T-cell (primary cell): ENCODE data around the gene CTU2. TPM values are rescaled to one million over a fixed set of nuclear protein-coding genes. Genes with fewer than 3 reads are reported as not detected.
"Not testable (repeated sequence)": the region's sequence is repeated elsewhere in the genome, so short reads cannot be mapped to it uniquely, and the experiment has no call there.

Experiments used
- ATAC-seq, 4 experiments: fragments of 200-7000 bp in 3 of 4; fragments of 150-1000 bp in 1 of 4; cut with Tn5 transposase; replicated peaks in 1 of 4; 1 replicate in 3 of 4; 2 replicates in 1 of 4; pipeline ENCODE4 v1.10.0; 2021; ENCODE audit warnings: moderate library complexity in 3 of 4, mild to moderate bottlenecking in 2 of 4, moderate number of reproducible peaks in 1 of 4
- CTCF ChIA-PET, 2 donors: fragments of 300-600 bp; sonication (Branson Sonifier 250); formaldehyde crosslinking; loops; one replicate each; lab custom pipeline; 2022; ENCODE audit warnings: antibody characterized with exemption in 2 of 2; lab: Charles Lee
- POLR2A ChIA-PET, 2 donors: fragments of 300-600 bp; sonication (Branson Sonifier 250); formaldehyde crosslinking; loops; one replicate each; lab custom pipeline; 2022; ENCODE audit warnings: antibody characterized with exemption in 2 of 2; lab: Charles Lee
- DNase-seq, 35 experiments: peaks; one replicate each; pipeline versions ENCODE4 v3.0.0 to v3.0.0-alpha.2; 2013 to 2023
- H3K27ac ChIP-seq: one replicate; pipeline ENCODE4 v1.5.1; 2013; ENCODE audit warnings: low read length
- H3K27me3 ChIP-seq, 2 experiments: replicated peaks in 1 of 2; 1 replicate in 1 of 2; 2 replicates in 1 of 2; pipeline versions ENCODE4 v1.6.1 to v1.7.0; 2013; ENCODE audit warnings: low read length in 1 of 2, mixed read lengths in 1 of 2; ENCODE audit not compliant: control insufficient read depth in 2 of 2, insufficient read depth in 2 of 2; ENCODE audit errors: extremely low read depth in 1 of 2
- H3K36me3 ChIP-seq, 2 donors: 1 replicate in 1 of 2; 2 replicates in 1 of 2; pipeline versions ENCODE4 v1.6.1 to v1.7.0; 2013; ENCODE audit warnings: low read length in 1 of 2; ENCODE audit not compliant: control insufficient read depth in 2 of 2, insufficient read depth in 1 of 2; ENCODE audit errors: extremely low read depth in 1 of 2
- H3K4me1 ChIP-seq, 2 experiments: 1 replicate in 1 of 2; 2 replicates in 1 of 2; pipeline versions ENCODE4 v1.6.1 to v1.7.0; 2013; ENCODE audit warnings: low read length in 2 of 2, mixed read lengths in 1 of 2; ENCODE audit not compliant: insufficient read depth in 2 of 2, control insufficient read depth in 1 of 2; ENCODE audit errors: extremely low read depth in 1 of 2
- H3K4me3 ChIP-seq, 2 donors: 1 replicate in 1 of 2; 2 replicates in 1 of 2; pipeline versions ENCODE4 v1.5.1 to v1.7.0; 2013; ENCODE audit warnings: mild to moderate bottlenecking in 2 of 2, low read length in 1 of 2, moderate library complexity in 1 of 2; ENCODE audit not compliant: control insufficient read depth in 1 of 2; ENCODE audit errors: extremely low read depth in 1 of 2
- H3K9me3 ChIP-seq: 2 replicates; pipeline ENCODE4 v1.7.0; 2013
- H3K27ac Mint-ChIP-seq, 2 donors: one replicate each; pipeline ENCODE4 v1.8.0; 2020 to 2021; ENCODE audit warnings: mild to moderate bottlenecking in 2 of 2, mixed read lengths in 2 of 2
- H3K27me3 Mint-ChIP-seq, 2 donors: one replicate each; pipeline ENCODE4 v1.8.0; 2021 to 2022; ENCODE audit warnings: mixed read lengths in 2 of 2
- H3K36me3 Mint-ChIP-seq: one replicate; pipeline ENCODE4 v1.8.0; 2021; ENCODE audit warnings: mixed read lengths
- H3K4me1 Mint-ChIP-seq, 3 donors: one replicate each; pipeline ENCODE4 v1.8.0; 2020 to 2022; ENCODE audit warnings: mixed read lengths in 3 of 3, mild to moderate bottlenecking in 1 of 3
- H3K4me3 Mint-ChIP-seq, 3 donors: one replicate each; pipeline ENCODE4 v1.8.0; 2020 to 2022; ENCODE audit warnings: mild to moderate bottlenecking in 3 of 3, mixed read lengths in 3 of 3, moderate library complexity in 3 of 3
- H3K9me3 Mint-ChIP-seq, 3 donors: one replicate each; pipeline ENCODE4 v1.8.0; 2020 to 2022; ENCODE audit warnings: mixed read lengths in 3 of 3
- WGBS: methylation state at CpG from one replicate; pipeline ENCODE4 v1.1.5; 2013; ENCODE audit warnings: missing lambda C conversion rate; ENCODE audit not compliant: insufficient coverage; 5-methylcytosine and 5-hydroxymethylcytosine counted together
- total RNA-seq, 35 experiments: library from RNA in 6 of 35; stranded (reverse) in 6 of 35; fragments of 120-200 nt in 1 of 35; gene quantifications; one replicate each; pipeline versions ENCODE4 v1.2.1 to v1.2.4 and lab custom pipeline; 2013 to 2026

CTU2 gene
- total RNA-seq, 5 donors from 2014 or later (not counting 1 experiment from before 2014, with no cell fraction given): 30.1 to 39.5 (median 38.6) TPM

GRCh38 chr16:88662843-88663606 lies 43.3 kb upstream of the CTU2 start, which contains the start of gene MVD:
MVD (minus strand) TSS chr16:88663091; CDS start chr16:88663080, 11 bp downstream.
- DNase-seq (peak; percentile 88 to 98 (median 94)), ATAC-seq (peak; percentile 97 to 99 (median 98))
- Mint-ChIP-seq H3K27me3 (no peaks in the 10 kb centered on the region), H3K36me3 (no peaks in the 10 kb centered on the region), H3K4me3 (peak within 1 kb of the TSS; percentile 87 to 94 (median 87)), H3K27ac (peak within 1 kb of the TSS; percentile 88 to 91), H3K4me1 (peaks cover 12 to 24% (median 20%) of the 10 kb centered on the region in 3 donors), H3K9me3 (no peaks in the 10 kb centered on the region)
- CTCF ChIA-PET: interaction anchor here in 1 of 2 donors (0.6 to 1.1 kb wide), 2 partner anchors 23 to 143 kb away, joined by 3 to 8 read pairs; no protein-coding TSS in a partner anchor
- H3K4me3 ChIP-seq: peak within 1 kb of the TSS; percentile 83 to 85
- peak within 1 kb of the TSS; percentile 79 for H3K27ac ChIP-seq
- no peaks in the 10 kb centered on the region for H3K9me3 ChIP-seq
- under 1% methylated on average over 88 of the region's 88 CpGs for WGBS
- H3K27me3 ChIP-seq: no peaks in the 10 kb centered on the region
- peaks cover 6 to 16% of the 10 kb centered on the region in 2 experiments for H3K4me1 ChIP-seq
- POLR2A ChIA-PET: no interaction called here
- H3K36me3 ChIP-seq: peaks cover 0 to 2% of the 10 kb centered on the region in 2 donors

GRCh38 chr16:88665148-88665547 lies 41.2 kb upstream of the CTU2 start:
- H3K36me3 Mint-ChIP-seq: peaks cover 3% of the 10 kb centered on the region
- H3K27ac Mint-ChIP-seq: peak overlapping the region in 1 of 2 donors; percentile 28
- ATAC-seq: no peak
- ChIA-PET CTCF (no interaction called here), POLR2A (no interaction called here)
- Histone ChIP-seq H3K4me3 (no peak overlapping the region), H3K27me3 (no peaks in the 10 kb centered on the region), H3K9me3 (no peaks in the 10 kb centered on the region), H3K36me3 (no peaks in the 10 kb centered on the region), H3K4me1 (peaks cover 6 to 16% of the 10 kb centered on the region in 2 experiments), H3K27ac (no peak overlapping the region)
- H3K4me3 Mint-ChIP-seq: peak overlapping the region; percentile 35 to 87 (median 44)
- no peaks in the 10 kb centered on the region for H3K27me3 Mint-ChIP-seq
- DNase-seq: no peak
- WGBS: 87% methylated on average over 4 of the region's 4 CpGs
- no peaks in the 10 kb centered on the region for H3K9me3 Mint-ChIP-seq
- H3K4me1 Mint-ChIP-seq: peaks cover 12 to 24% (median 20%) of the 10 kb centered on the region in 3 donors

- ATAC-seq (no peak), DNase-seq (no peak)
- Histone ChIP-seq H3K27me3 (no peaks in the 10 kb centered on the region), H3K9me3 (no peaks in the 10 kb centered on the region), H3K4me3 (no peak overlapping the region), H3K27ac (no peak overlapping the region), H3K4me1 (peaks cover 6 to 16% of the 10 kb centered on the region in 2 experiments), H3K36me3 (no peaks in the 10 kb centered on the region)
- ChIA-PET POLR2A (interaction anchor here in 1 of 2 donors (0.6 kb wide), 1 partner anchor 36 kb away, joined by 4 read pairs; no protein-coding TSS in a partner anchor), CTCF (interaction anchor here in 1 of 2 donors (0.7 kb wide), 1 partner anchor 73 kb away, joined by 6 read pairs; no protein-coding TSS in a partner anchor)
- WGBS: 100% methylated on average over 1 of the region's 3 CpGs
- Mint-ChIP-seq H3K9me3 (no peaks in the 10 kb centered on the region), H3K4me3 (peak overlapping the region in 1 of 3 donors; percentile 44), H3K27me3 (no peaks in the 10 kb centered on the region), H3K36me3 (peaks cover 3% of the 10 kb centered on the region), H3K4me1 (peaks cover 12 to 24% (median 20%) of the 10 kb centered on the region in 3 donors), H3K27ac (no peak overlapping the region)
These were observed 40.7 kb upstream of the CTU2 start for GRCh38 chr16:88665570-88665969.

- Mint-ChIP-seq H3K27me3 (no peaks in the 10 kb centered on the region), H3K36me3 (peaks cover 3% of the 10 kb centered on the region), H3K9me3 (no peaks in the 10 kb centered on the region), H3K4me3 (no peak overlapping the region), H3K27ac (no peak overlapping the region), H3K4me1 (peaks cover 0 to 12% (median 8%) of the 10 kb centered on the region in 3 donors)
- ChIA-PET CTCF (interaction anchor here in 1 of 2 donors (0.6 kb wide), 1 partner anchor 1197 kb away, joined by 3 read pairs; no protein-coding TSS in a partner anchor), POLR2A (no interaction called here)
- no peak overlapping the region for H3K27ac ChIP-seq
- 98% methylated on average over 5 of the region's 5 CpGs for WGBS
- ATAC-seq (no peak), DNase-seq (no peak)
- H3K4me1 ChIP-seq: peaks cover 0 to 10% of the 10 kb centered on the region in 2 experiments
- no peaks in the 10 kb centered on the region for H3K9me3 ChIP-seq
- H3K27me3 ChIP-seq: no peaks in the 10 kb centered on the region
- H3K4me3 ChIP-seq: no peak overlapping the region
- peaks cover 0 to 4% of the 10 kb centered on the region in 2 donors for H3K36me3 ChIP-seq
These were observed 38.8 kb upstream of the CTU2 start for GRCh38 chr16:88667461-88667860.

GRCh38 chr16:88669493-88669892 lies 36.8 kb upstream of the CTU2 start:
- H3K4me1 Mint-ChIP-seq, ATAC-seq, H3K4me3 Mint-ChIP-seq, H3K9me3 ChIP-seq, H3K27me3 ChIP-seq, H3K27ac Mint-ChIP-seq, H3K9me3 Mint-ChIP-seq, POLR2A ChIA-PET, H3K4me3 ChIP-seq, H3K4me1 ChIP-seq, H3K36me3 Mint-ChIP-seq, H3K27me3 Mint-ChIP-seq, CTCF ChIA-PET, H3K36me3 ChIP-seq, DNase-seq, H3K27ac ChIP-seq: not testable (repeated sequence)
- 80% methylated on average over 1 of the region's 8 CpGs for WGBS

- H3K27ac ChIP-seq: no peak overlapping the region
- 95% methylated on average over 4 of the region's 10 CpGs for WGBS
- no peak overlapping the region for H3K4me3 ChIP-seq
- no peaks in the 10 kb centered on the region for H3K9me3 ChIP-seq
- H3K9me3 Mint-ChIP-seq: no peaks in the 10 kb centered on the region
- H3K4me1 Mint-ChIP-seq: peaks cover 0 to 4% (median 1%) of the 10 kb centered on the region in 3 donors
- ATAC-seq: no peak
- H3K27me3 ChIP-seq: no peaks in the 10 kb centered on the region
- H3K27ac Mint-ChIP-seq: no peak overlapping the region
- no peaks in the 10 kb centered on the region for H3K27me3 Mint-ChIP-seq
- peaks cover 3% of the 10 kb centered on the region for H3K36me3 Mint-ChIP-seq
- H3K4me3 Mint-ChIP-seq: no peak overlapping the region
- H3K4me1 ChIP-seq: no peaks in the 10 kb centered on the region
- POLR2A ChIA-PET: interaction anchor here in 1 of 2 donors (0.5 kb wide), 1 partner anchor 10 kb away, joined by 14 read pairs; no protein-coding TSS in a partner anchor
- CTCF ChIA-PET: no interaction called here
- DNase-seq: no peak
- peaks cover 4 to 7% of the 10 kb centered on the region in 2 donors for H3K36me3 ChIP-seq
These were observed 36.3 kb upstream of the CTU2 start for GRCh38 chr16:88669980-88670379.
